ENCODE data around the gene SHISAL1.

The SHISAL1 gene

DNA sequence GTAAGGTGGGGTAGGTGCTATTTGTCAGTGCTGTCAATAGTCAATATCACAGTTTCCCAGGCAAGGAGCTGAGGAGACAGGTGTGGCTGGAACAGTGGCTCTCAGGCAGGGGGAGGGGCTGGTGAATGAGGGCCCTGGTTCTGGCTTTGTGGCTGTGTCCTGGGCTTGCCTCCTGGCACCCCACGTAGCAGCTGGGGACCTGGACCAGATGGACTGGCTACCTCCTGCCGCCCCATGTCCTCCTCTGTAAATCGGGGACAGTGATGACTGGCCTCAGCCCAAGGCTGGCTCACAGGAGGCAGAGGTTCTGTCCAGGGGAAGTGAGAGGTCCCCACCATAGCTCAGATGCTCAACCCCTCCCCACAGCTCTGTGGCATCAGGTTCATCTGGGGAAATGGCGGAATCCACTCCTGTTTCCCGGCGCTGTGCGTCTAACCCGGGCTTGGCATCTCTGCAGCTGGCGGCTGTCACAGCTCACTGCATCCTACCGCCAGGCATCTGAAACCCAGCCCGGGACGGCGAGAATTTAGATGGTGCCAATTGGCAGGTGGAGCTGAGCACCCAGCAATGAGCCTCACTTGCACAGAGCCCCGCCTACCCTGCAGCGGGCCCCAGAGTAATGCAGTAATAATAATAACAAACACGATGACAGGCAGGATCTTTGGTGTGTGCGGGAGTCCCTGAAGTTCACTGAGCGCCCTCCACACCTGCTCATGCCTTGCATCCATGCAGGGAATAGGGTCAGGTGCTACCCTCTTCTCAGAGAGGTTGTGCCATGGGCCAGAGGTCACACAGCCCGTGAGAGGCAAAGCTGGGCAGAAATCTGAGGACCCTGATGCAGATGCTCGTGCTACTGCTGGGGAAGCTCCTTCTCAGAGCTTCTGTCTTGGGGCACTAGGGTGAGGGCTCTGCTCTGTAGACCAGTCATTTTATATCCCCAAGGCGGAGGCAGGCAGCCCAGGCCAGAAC, 27.8 kb upstream of the SHISAL1 start:
- Histone ChIP-seq H3K9ac (no peak overlapping the region), H3K4me3 (ENCODE audit: low read depth, low read length) (no peak overlapping the region), H3K4me1 (peaks cover 3% of the 10 kb centered on the region), H3K27me3 (ENCODE audit: control insufficient read depth, insufficient read depth, low read length) (no peaks in the 10 kb centered on the region), H3K4me2 (ENCODE audit: low read length) (no peak overlapping the region), H3K79me2 (no peaks in the 10 kb centered on the region), H2AFZ (no peak overlapping the region), H3K36me3 (ENCODE audit: control insufficient read depth, insufficient read depth, low read length) (no peaks in the 10 kb centered on the region), H3K9me3 (ENCODE audit: control insufficient read depth, low read length) (no peaks in the 10 kb centered on the region), H3K27ac (no peak overlapping the region)
- TF ChIP-seq, protein P1, sequence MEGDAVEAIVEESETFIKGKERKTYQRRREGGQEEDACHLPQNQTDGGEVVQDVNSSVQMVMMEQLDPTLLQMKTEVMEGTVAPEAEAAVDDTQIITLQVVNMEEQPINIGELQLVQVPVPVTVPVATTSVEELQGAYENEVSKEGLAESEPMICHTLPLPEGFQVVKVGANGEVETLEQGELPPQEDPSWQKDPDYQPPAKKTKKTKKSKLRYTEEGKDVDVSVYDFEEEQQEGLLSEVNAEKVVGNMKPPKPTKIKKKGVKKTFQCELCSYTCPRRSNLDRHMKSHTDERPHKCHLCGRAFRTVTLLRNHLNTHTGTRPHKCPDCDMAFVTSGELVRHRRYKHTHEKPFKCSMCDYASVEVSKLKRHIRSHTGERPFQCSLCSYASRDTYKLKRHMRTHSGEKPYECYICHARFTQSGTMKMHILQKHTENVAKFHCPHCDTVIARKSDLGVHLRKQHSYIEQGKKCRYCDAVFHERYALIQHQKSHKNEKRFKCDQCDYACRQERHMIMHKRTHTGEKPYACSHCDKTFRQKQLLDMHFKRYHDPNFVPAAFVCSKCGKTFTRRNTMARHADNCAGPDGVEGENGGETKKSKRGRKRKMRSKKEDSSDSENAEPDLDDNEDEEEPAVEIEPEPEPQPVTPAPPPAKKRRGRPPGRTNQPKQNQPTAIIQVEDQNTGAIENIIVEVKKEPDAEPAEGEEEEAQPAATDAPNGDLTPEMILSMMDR (IDR thresholded peaks at IDR 0.05), result no peak

- Histone ChIP-seq H3K9ac (no peak overlapping the region), H3K9me3 (ENCODE audit: control insufficient read depth, low read length) (no peaks in the 10 kb centered on the region), H3K27ac (no peak overlapping the region), H3K27me3 (ENCODE audit: control insufficient read depth, insufficient read depth, low read length) (no peaks in the 10 kb centered on the region), H3K4me1 (peaks cover 3% of the 10 kb centered on the region), H3K36me3 (ENCODE audit: control insufficient read depth, insufficient read depth, low read length) (no peaks in the 10 kb centered on the region), H2AFZ (no peak overlapping the region), H3K79me2 (no peaks in the 10 kb centered on the region), H3K4me2 (ENCODE audit: low read length) (no peak overlapping the region), H3K4me3 (ENCODE audit: low read depth, low read length) (no peak overlapping the region)
- TF ChIP-seq, protein P1 (IDR thresholded peaks at IDR 0.05), result no peak
These were observed 26.2 kb upstream of the SHISAL1 start for GRCh38 chr22:44338906-44339305.

- H2AFZ ChIP-seq, result no peak overlapping the region
- H3K79me2 ChIP-seq, result no peaks in the 10 kb centered on the region
- no peak overlapping the region for H3K4me3 ChIP-seq (ENCODE audit: low read depth, low read length)
- no peaks in the 10 kb centered on the region for H3K36me3 ChIP-seq (ENCODE audit: control insufficient read depth, insufficient read depth, low read length)
- no peak overlapping the region for H3K9ac ChIP-seq
- H3K4me1 ChIP-seq, result peaks cover 3% of the 10 kb centered on the region
- H3K4me2 ChIP-seq (ENCODE audit: low read length), result no peak overlapping the region
- TF ChIP-seq, protein P1 (IDR thresholded peaks at IDR 0.05), result no peak
- H3K9me3 ChIP-seq (ENCODE audit: control insufficient read depth, low read length), result no peaks in the 10 kb centered on the region
- H3K27ac ChIP-seq, result no peak overlapping the region
- no peaks in the 10 kb centered on the region for H3K27me3 ChIP-seq (ENCODE audit: control insufficient read depth, insufficient read depth, low read length)
These were observed 25.5 kb upstream of the SHISAL1 start for GRCh38 chr22:44338177-44338810.

DNA sequence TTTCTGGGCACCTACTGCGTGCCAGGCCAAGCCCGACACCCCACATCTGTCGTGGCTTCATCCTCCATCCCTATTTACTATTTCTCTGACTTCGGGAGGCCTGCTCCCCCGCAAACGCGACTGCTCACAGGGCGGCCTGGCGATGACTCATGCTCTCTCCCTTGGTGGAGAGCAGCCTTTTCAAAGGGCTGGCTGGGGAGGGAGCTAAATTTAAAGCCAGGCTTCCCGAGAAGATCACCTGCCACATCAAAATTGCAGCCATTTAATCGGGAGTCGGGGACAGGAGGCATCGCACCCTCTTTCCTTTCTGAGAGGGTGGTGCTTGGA, 24.9 kb upstream of the SHISAL1 start:
- H3K4me3 ChIP-seq (ENCODE audit: low read depth, low read length), result no peak overlapping the region
- H3K4me2 ChIP-seq (ENCODE audit: low read length), result no peak overlapping the region
- H3K9me3 ChIP-seq (ENCODE audit: control insufficient read depth, low read length), result no peaks in the 10 kb centered on the region
- no peak overlapping the region for H2AFZ ChIP-seq
- no peak overlapping the region for H3K27ac ChIP-seq
- H3K27me3 ChIP-seq (ENCODE audit: control insufficient read depth, insufficient read depth, low read length), result no peaks in the 10 kb centered on the region
- H3K4me1 ChIP-seq, result peaks cover 3% of the 10 kb centered on the region
- H3K9ac ChIP-seq, result no peak overlapping the region
- no peaks in the 10 kb centered on the region for H3K79me2 ChIP-seq
- H3K36me3 ChIP-seq (ENCODE audit: control insufficient read depth, insufficient read depth, low read length), result no peaks in the 10 kb centered on the region
- TF ChIP-seq, protein P1 (IDR thresholded peaks at IDR 0.05), result no peak
